GM19438 (cell line): ENCODE data around the gene PIGS.
"Not testable (repeated sequence)": the region's sequence is repeated elsewhere in the genome, so short reads cannot be mapped to it uniquely, and the experiment has no call there.

Source experiments
- ATAC-seq: cut with Tn5 transposase; IDR thresholded peaks from one replicate; pipeline ENCODE4 v1.9.1; 2021; ENCODE audit warnings: low read depth; ENCODE audit not compliant: unreplicated experiment

PIGS gene

GRCh38 chr17:28571361-28572122, at the start of gene PIGS:
PIGS (minus strand) TSS chr17:28571524; CDS start chr17:28571496, 28 bp downstream.
- peak; percentile 79 for ATAC-seq

- no peak for ATAC-seq
Observed at GRCh38 chr17:28620010-28620409, 48.7 kb upstream of the PIGS start.

- no peak for ATAC-seq
Observed at GRCh38 chr17:28618464-28618863, 47.1 kb upstream of the PIGS start.

- ATAC-seq: no peak
Observed at GRCh38 chr17:28616281-28616680, 45.0 kb upstream of the PIGS start.

- no peak for ATAC-seq
Observed at GRCh38 chr17:28615260-28615940, 44.1 kb upstream of the PIGS start.

- no peak for ATAC-seq
Observed at GRCh38 chr17:28613931-28614381, 42.6 kb upstream of the PIGS start, which contains the start of gene RSKR. RSKR (minus strand) TSS chr17:28614185; CDS start chr17:28614161, 24 bp downstream.

GRCh38 chr17:28612936-28613872, 41.9 kb upstream of the PIGS start:
- ATAC-seq: no peak

- ATAC-seq: no peak
Observed at GRCh38 chr17:28612531-28612930, 41.2 kb upstream of the PIGS start.

GRCh38 chr17:28610376-28610775, 39.1 kb upstream of the PIGS start:
- ATAC-seq: no peak

- ATAC-seq: not testable (repeated sequence)
Observed at GRCh38 chr17:28604031-28604430, 32.7 kb upstream of the PIGS start.

- ATAC-seq: peak; percentile 46
Observed at GRCh38 chr17:28599311-28600184, 28.2 kb upstream of the PIGS start.

- ATAC-seq: peak; percentile 81
Observed at GRCh38 chr17:28598799-28599310, 27.5 kb upstream of the PIGS start, which contains the start of gene SPAG5. SPAG5 (minus strand) TSS chr17:28599025; CDS start chr17:28598946, 79 bp downstream.

- peak; percentile 5 for ATAC-seq
Observed at GRCh38 chr17:28598389-28598788, 27.1 kb upstream of the PIGS start.

- no peak for ATAC-seq
Observed at GRCh38 chr17:28597606-28598383, 26.5 kb upstream of the PIGS start.

GRCh38 chr17:28592260-28592659, 20.9 kb upstream of the PIGS start:
- ATAC-seq: no peak

- no peak for ATAC-seq
Observed at GRCh38 chr17:28585851-28586250, 14.5 kb upstream of the PIGS start.

GRCh38 chr17:28584434-28584833, 13.1 kb upstream of the PIGS start:
- no peak for ATAC-seq

GRCh38 chr17:28582513-28582912, 11.2 kb upstream of the PIGS start:
- ATAC-seq: no peak

GRCh38 chr17:28580959-28581358, 9.6 kb upstream of the PIGS start:
- ATAC-seq: no peak
